GM12878 (cell line): ENCODE data around the gene BTG2. TPM values are rescaled to one million over a fixed set of nuclear protein-coding genes. Genes with fewer than 3 reads are reported as not detected.

Experiments
- ATAC-seq: fragments of 200-7000 bp; cut with Tn5 transposase; 3 replicates; pipeline ENCODE4 v1.9.1; 2020; ENCODE audit warnings: mild to moderate bottlenecking, moderate library complexity
- BruUV-seq: library from RNA; stranded (reverse); fragments of 400-500 nt; replicated peaks from 2 replicates; lab custom pipeline; 2021; lab: Mats Ljungman, UMichigan
- CTCF ChIA-PET: fragments of 300-600 bp; sonication (Branson Sonifier 250); formaldehyde crosslinking; extraction: SDS; loops from one replicate; lab custom pipeline; 2021; ENCODE audit warnings: inconsistent platforms; lab: Yijun Ruan, JAX
- POLR2A ChIA-PET: fragments of 350-600 bp; formaldehyde crosslinking; extraction: SDS; loops from one replicate; lab custom pipeline; 2021; ENCODE audit warnings: inconsistent platforms; lab: Charles Lee
- RAD21 ChIA-PET: fragments of 300-600 bp; sonication (Branson Sonifier 250); formaldehyde crosslinking; loops from one replicate; lab custom pipeline; 2023; ENCODE audit warnings: antibody characterized with exemption; ENCODE audit not compliant: unreplicated experiment; lab: Charles Lee
- SMC1A ChIA-PET: fragments of 300-600 bp; sonication (Branson Sonifier 250); formaldehyde crosslinking; loops from one replicate; lab custom pipeline; 2023; ENCODE audit not compliant: unreplicated experiment, uncharacterized antibody; lab: Charles Lee
- DNase-seq: peaks from one replicate; pipeline ENCODE4 v3.0.0-alpha.2; 2011; ENCODE audit warnings: low read depth, low spot score
- FAIRE-seq: peaks from 3 replicates; lab custom pipeline; 2011; peaks lifted over from hg19 to GRCh38; lab: Jason Lieb, UNC
- H2AFZ ChIP-seq: 2 replicates; pipeline ENCODE4 v1.6.0; 2011; ENCODE audit warnings: low read depth, low read length, control low read depth; ENCODE audit not compliant: control insufficient read depth
- H3K27ac ChIP-seq: 2 replicates; pipeline ENCODE4 v1.5.1; 2011; ENCODE audit warnings: control low read depth; ENCODE audit not compliant: control insufficient read depth, insufficient read depth
- H3K27me3 ChIP-seq, 2 experiments: replicated peaks in 1 of 2; 2 replicates each; pipeline versions ENCODE4 v1.6.0 to v1.6.1; 2011; ENCODE audit warnings: low read length in 1 of 2; ENCODE audit not compliant: control insufficient read depth in 2 of 2, insufficient read depth in 2 of 2
- H3K36me3 ChIP-seq, 2 experiments: 2 replicates each; pipeline ENCODE4 v1.5.1; 2011; ENCODE audit warnings: low read length in 1 of 2; ENCODE audit not compliant: control insufficient read depth in 2 of 2, insufficient read depth in 2 of 2
- H3K4me1 ChIP-seq: 2 replicates; pipeline ENCODE4 v1.6.1; 2011; ENCODE audit warnings: mild to moderate bottlenecking, low read length, moderate library complexity, mixed read lengths; ENCODE audit not compliant: control insufficient read depth, insufficient read depth
- H3K4me2 ChIP-seq: 2 replicates; pipeline ENCODE4 v1.6.0; 2011; ENCODE audit warnings: control low read depth; ENCODE audit not compliant: control insufficient read depth, insufficient read depth
- H3K4me3 ChIP-seq: fragments of 200-600 bp; sonication (generic); 2 replicates; pipeline ENCODE4 v1.5.1; 2016
- H3K79me2 ChIP-seq: 2 replicates; pipeline ENCODE4 v1.6.0; 2011; ENCODE audit warnings: low read length; ENCODE audit not compliant: control insufficient read depth, insufficient read depth
- H3K9ac ChIP-seq: 2 replicates; pipeline ENCODE4 v1.8.0; 2011; ENCODE audit warnings: low read length, control low read depth, mixed read lengths; ENCODE audit not compliant: control insufficient read depth, insufficient read depth
- H3K9me3 ChIP-seq: replicated peaks from 3 replicates; pipeline ENCODE4 v1.5.1; 2011; ENCODE audit warnings: mild to moderate bottlenecking, low read length; ENCODE audit not compliant: control insufficient read depth, insufficient read depth
- H4K20me1 ChIP-seq: 2 replicates; pipeline ENCODE4 v1.6.0; 2011; ENCODE audit not compliant: control insufficient read depth, insufficient read depth
- HDAC2 ChIP-seq: fragments of 200-600 bp; sonication (generic); IDR thresholded peaks from 2 replicates; pipeline ENCODE4 v1.6.1; 2017
- MTA2 ChIP-seq: fragments of 450-650 bp; IDR thresholded peaks from 2 replicates; pipeline ENCODE4 v1.6.1; 2016; ENCODE audit warnings: low read depth, mild to moderate bottlenecking, moderate library complexity
- NR2C2 ChIP-seq: IDR thresholded peaks from 2 replicates; pipeline ENCODE4 v1.6.1; 2011; ENCODE audit warnings: borderline replicate concordance, low read depth; ENCODE audit not compliant: control insufficient read depth, insufficient read length
- PML ChIP-seq: IDR thresholded peaks from 2 replicates; pipeline ENCODE4 v1.6.1; 2012; ENCODE audit warnings: low read length, inconsistent platforms
- SIX5 ChIP-seq: IDR thresholded peaks from 2 replicates; pipeline ENCODE4 v1.6.1; 2011; ENCODE audit warnings: mild to moderate bottlenecking, low read depth, low read length, moderate library complexity; ENCODE audit not compliant: severe bottlenecking
- SREBF1 ChIP-seq: IDR thresholded peaks from 2 replicates; pipeline ENCODE4 v1.6.1; 2012; ENCODE audit warnings: mild to moderate bottlenecking, low read length
- STAT3 ChIP-seq: IDR thresholded peaks from 2 replicates; pipeline ENCODE4 v1.6.1; 2011; ENCODE audit warnings: low read depth, low read length, improper control_type of control experiment
- ZNF592 ChIP-seq: fragments of 450-650 bp; IDR thresholded peaks from 2 replicates; pipeline ENCODE4 v1.6.1; 2017; ENCODE audit warnings: mild to moderate bottlenecking, moderate library complexity
- WGBS: methylation state at CpG from one replicate; pipeline ENCODE4 v1.1.6; 2016; ENCODE audit warnings: low lambda C conversion rate; ENCODE audit not compliant: insufficient replicate concordance, insufficient coverage; ENCODE audit errors: missing lambda C conversion rate; 5-methylcytosine and 5-hydroxymethylcytosine counted together
- in situ Hi-C: fragments of 300-500 bp; cut with MboI; formaldehyde crosslinking; loops from 9 replicates; pipeline ENCODE4 v1.14.3; 2018; ENCODE audit warnings: mixed read lengths
- intact Hi-C: fragments of 100-400 bp; cut with micrococcal nuclease; formaldehyde crosslinking; loops from one replicate; pipeline ENCODE4 v1.14.2; 2022; ENCODE audit not compliant: unreplicated experiment
- polyA plus RNA-seq, 11 experiments: library from polyadenylated mRNA; depleted of rRNA in 4 of 11; unstranded in 6 of 11; stranded (reverse) in 5 of 11; fragments of >200 nt; fragmentation: Nextera tagmentation in 4 of 11; fragmentation: Illumina TruSeq in 1 of 11; extraction: Ambion mirVana in 4 of 11; extraction: Trizol in 1 of 11; gene quantifications; 1 replicate in 1 of 11; 2 replicates in 10 of 11; pipeline versions ENCODE4 v1.2.1 to v1.2.3, GENCODE V29; 2011 to 2016; ENCODE audit warnings: inconsistent platforms in 2 of 11, missing spikeins in 2 of 11, low read depth in 1 of 11
- total RNA-seq, 4 experiments: library from RNA; depleted of rRNA in 3 of 4; stranded (reverse); fragments of >200 nt in 3 of 4; fragmentation: Illumina TruSeq in 1 of 4; extraction: Trizol in 1 of 4; gene quantifications; 2 replicates each; pipeline versions ENCODE4 v1.2.1 to v1.2.3, GENCODE V29; 2013 to 2021

Gene BTG2
- total and polyA plus RNA-seq, 10 of the 15 experiments (the other 5 are each of a cell fraction or from before 2014, with no cell fraction given) = 23.3 to 160 (median 98.1) TPM

- BruUV-seq = no TSS peak
- DNase-seq = no peak
Observed at GRCh38 chr1:203283597-203283996, 21.7 kb upstream of the BTG2 start.

More at GRCh38 chr1:203283597-203283996, 21.7 kb upstream of the BTG2 start:
- intact Hi-C loops = no loop called here
- H3K27ac ChIP-seq = peak overlapping the region; percentile 67
- ChIA-PET CTCF (interaction anchor here (1.0 to 14.4 kb wide), 8 partner anchors 9 to 59 kb away, joined by 4 to 207 read pairs (median 12); no protein-coding TSS in a partner anchor), POLR2A (interaction anchor here (0.5 to 20.0 kb wide), 7 partner anchors 7 to 47 kb away, joined by 3 to 395 read pairs (median 146); partner anchors contain the start of gene BTG2), RAD21 (interaction anchor here (0.7 to 30.0 kb wide), 7 partner anchors 10 to 147 kb away, joined by 3 to 541 read pairs (median 251); partner anchors contain the start of gene BTG2), SMC1A (interaction anchor here (0.9 to 30.2 kb wide), 8 partner anchors 9 to 53 kb away, joined by 3 to 590 read pairs (median 8); partner anchors contain the start of gene BTG2)
- 23% methylated on average over 6 of the region's 6 CpGs for WGBS
- in situ Hi-C loops = loop anchor here (25.0 kb wide), 1 partner anchor 1229 kb away; the partner anchor contains the start of gene MDM4
- no peaks in the 10 kb centered on the region for H3K36me3 ChIP-seq
- H3K4me3 ChIP-seq = peak overlapping the region; percentile 13; the same call in 1 of the 2 replicates
- peaks cover 52% of the 10 kb centered on the region for H3K4me1 ChIP-seq
- peaks cover 13% of the 10 kb centered on the region for H3K79me2 ChIP-seq
- H3K9ac ChIP-seq = no peak overlapping the region
- no peaks in the 10 kb centered on the region for H4K20me1 ChIP-seq
- no peak overlapping the region for H2AFZ ChIP-seq
- TF ChIP-seq SREBF1 (no peak), ZNF592 (no peak), PML (no peak), MTA2 (no peak), STAT3 (no peak), NR2C2 (no peak), HDAC2 (no peak), SIX5 (no peak)
- TF ChIP-seq, all 136 proteins: peak for 0
- FAIRE-seq = no peak
- Histone ChIP-seq H3K9me3 (no peaks in the 10 kb centered on the region), H3K27me3 (no peaks in the 10 kb centered on the region), H3K4me2 (peak overlapping the region; percentile 46)
- ATAC-seq = no peak
